Spleen (tissue), 7 donors: ENCODE measurements around the gene ITPKB.

Experiments used
- POLR2A ChIP-seq, 3 donors: fragments of 450-650 bp; IDR thresholded peaks; one replicate each; pipeline ENCODE4 v1.5.1; 2017; ENCODE audit warnings: antibody characterized with exemption in 3 of 3, mild to moderate bottlenecking in 1 of 3
- POLR2AphosphoS5 ChIP-seq, 3 donors: sonication (generic); formaldehyde crosslinking; IDR thresholded peaks; one replicate each; pipeline ENCODE4 v1.5.1; 2017; ENCODE audit warnings: antibody characterized with exemption in 3 of 3
- TF ChIP-seq, protein P1 (sequence below), 11 experiments: fragments of 200-600 bp in 7 of 11; fragments of 450-650 bp in 4 of 11; sonication (generic) in 4 of 11; IDR thresholded peaks in 8 of 11; conservative IDR thresholded peaks in 3 of 11; 1 replicate in 7 of 11; 2 replicates in 4 of 11; pipeline versions ENCODE4 v1.4.0 to v1.8.0; 2016 to 2021; ENCODE audit warnings: antibody characterized with exemption in 11 of 11, inconsistent platforms in 4 of 11, mild to moderate bottlenecking in 1 of 11
- donor health status: DM: no; HTN: no; CAD: no; lungs with moderate emphysema.
- donor health status: DM: no; HTN: no; CAD: no.
- donor health status: DM: no; HTN: no; CAD: no.

DNA sequence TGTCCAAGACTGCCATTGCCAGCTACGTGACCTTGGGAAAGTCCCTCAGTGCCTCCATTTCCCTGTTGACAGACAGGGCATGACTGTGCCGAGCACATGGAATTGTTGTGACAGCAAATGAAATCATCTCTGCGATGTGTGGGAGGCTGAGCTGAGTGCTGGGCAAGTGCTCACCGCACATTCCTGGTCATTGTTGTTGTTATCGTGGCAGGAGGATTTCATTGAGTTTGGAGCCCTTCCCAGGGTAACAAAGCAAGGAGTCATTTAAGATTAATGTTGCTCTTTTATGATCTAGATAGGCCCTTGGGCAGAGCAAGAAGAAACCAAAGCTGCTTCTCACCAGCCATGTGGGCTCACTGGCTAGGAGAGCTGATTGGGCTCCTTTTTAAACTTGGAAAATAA, 39.6 kb upstream of the ITPKB start:
- TF ChIP-seq, protein P1, sequence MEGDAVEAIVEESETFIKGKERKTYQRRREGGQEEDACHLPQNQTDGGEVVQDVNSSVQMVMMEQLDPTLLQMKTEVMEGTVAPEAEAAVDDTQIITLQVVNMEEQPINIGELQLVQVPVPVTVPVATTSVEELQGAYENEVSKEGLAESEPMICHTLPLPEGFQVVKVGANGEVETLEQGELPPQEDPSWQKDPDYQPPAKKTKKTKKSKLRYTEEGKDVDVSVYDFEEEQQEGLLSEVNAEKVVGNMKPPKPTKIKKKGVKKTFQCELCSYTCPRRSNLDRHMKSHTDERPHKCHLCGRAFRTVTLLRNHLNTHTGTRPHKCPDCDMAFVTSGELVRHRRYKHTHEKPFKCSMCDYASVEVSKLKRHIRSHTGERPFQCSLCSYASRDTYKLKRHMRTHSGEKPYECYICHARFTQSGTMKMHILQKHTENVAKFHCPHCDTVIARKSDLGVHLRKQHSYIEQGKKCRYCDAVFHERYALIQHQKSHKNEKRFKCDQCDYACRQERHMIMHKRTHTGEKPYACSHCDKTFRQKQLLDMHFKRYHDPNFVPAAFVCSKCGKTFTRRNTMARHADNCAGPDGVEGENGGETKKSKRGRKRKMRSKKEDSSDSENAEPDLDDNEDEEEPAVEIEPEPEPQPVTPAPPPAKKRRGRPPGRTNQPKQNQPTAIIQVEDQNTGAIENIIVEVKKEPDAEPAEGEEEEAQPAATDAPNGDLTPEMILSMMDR (IDR thresholded peaks at IDR 0.05 in 8 of 11, conservative IDR thresholded peaks at IDR 0.05 in 3 of 11) = no peak
- TF ChIP-seq POLR2AphosphoS5 (IDR thresholded peaks at IDR 0.05) (no peak), POLR2A (IDR thresholded peaks at IDR 0.05) (no peak)
